GM19099 (cell line): ENCODE measurements around the gene NR1I2.

Experiments used
- POLR2A ChIP-seq: IDR thresholded peaks from 3 replicates; pipeline ENCODE4 v1.6.1; 2011; ENCODE audit warnings: low read depth; ENCODE audit not compliant: insufficient read length; ENCODE audit errors: extremely low read depth

NR1I2 gene

DNA sequence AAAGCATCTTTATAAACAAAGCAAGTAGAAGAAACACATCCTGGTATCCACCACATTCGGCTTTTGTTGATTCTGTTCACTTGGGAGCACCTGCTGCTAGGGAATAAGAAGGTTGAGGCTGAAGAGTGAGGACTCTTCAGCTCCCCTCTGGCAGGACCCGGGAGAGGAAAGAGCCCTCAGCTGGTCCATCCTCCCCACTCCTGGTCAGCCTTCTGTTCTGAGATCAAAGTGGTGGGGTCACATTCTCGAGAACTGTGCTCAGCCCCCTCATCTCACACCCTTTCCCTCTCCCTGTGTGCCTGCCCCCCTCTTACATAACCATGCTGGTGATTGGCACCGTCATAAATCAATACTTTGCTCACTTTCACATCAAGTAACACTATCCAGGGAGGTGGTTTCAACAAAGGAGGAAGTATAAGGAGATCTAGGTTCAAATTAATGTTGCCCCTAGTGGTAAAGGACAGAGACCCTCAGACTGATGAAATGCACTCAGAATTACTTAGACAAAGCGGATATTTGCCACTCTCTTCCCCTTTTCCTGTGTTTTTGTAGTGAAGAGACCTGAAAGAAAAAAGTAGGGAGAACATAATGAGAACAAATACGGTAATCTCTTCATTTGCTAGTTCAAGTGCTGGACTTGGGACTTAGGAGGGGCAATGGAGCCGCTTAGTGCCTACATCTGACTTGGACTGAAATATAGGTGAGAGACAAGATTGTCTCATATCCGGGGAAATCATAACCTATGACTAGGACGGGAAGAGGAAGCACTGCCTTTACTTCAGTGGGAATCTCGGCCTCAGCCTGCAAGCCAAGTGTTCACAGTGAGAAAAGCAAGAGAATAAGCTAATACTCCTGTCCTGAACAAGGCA lies at the start of gene NR1I2:
Gene NR1I2 (plus strand): TSS at position 772 of the 869 bp plus-strand sequence.
- TF ChIP-seq POLR2A, result no peak

DNA sequence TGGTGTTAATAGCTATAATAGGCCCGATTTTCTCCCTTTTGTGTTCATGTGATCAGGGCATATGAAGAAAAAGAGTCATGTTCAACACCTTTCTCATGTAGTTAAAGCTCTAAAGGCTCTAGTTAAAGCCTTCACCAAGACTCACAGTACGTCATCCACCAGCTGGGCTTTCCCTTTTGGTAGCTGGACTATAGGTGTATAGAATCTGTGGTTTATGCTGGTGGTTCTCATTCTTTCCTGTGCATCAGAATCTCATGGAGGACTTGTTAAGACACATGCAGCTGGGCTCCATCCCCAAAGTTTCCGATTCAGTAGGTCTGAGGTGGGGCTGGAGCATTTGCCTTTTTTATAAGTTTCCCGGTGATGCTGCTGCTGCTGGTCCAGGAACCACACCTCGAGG lies 48.1 kb upstream of the NR1I2 start:
- TF ChIP-seq POLR2A, result no peak

DNA sequence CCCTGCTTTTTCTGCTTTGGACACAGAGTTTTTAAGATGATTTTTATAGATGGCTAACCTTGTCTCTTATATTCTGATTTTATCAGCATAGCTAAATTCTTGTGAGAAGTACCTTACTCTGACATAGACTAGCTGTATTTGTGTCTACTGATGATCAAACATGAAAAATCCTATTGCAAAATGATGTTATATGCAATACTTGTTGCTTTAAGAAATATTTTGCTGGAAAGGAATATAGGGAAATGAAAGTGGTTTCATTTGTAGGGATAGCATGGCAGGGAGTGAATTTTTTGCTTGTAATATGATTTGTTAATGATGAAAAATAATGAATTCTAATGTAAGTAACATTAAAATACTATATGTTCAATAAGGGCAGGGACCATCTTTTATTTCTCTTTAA lies 43.2 kb upstream of the NR1I2 start:
- TF ChIP-seq POLR2A, result no peak

DNA sequence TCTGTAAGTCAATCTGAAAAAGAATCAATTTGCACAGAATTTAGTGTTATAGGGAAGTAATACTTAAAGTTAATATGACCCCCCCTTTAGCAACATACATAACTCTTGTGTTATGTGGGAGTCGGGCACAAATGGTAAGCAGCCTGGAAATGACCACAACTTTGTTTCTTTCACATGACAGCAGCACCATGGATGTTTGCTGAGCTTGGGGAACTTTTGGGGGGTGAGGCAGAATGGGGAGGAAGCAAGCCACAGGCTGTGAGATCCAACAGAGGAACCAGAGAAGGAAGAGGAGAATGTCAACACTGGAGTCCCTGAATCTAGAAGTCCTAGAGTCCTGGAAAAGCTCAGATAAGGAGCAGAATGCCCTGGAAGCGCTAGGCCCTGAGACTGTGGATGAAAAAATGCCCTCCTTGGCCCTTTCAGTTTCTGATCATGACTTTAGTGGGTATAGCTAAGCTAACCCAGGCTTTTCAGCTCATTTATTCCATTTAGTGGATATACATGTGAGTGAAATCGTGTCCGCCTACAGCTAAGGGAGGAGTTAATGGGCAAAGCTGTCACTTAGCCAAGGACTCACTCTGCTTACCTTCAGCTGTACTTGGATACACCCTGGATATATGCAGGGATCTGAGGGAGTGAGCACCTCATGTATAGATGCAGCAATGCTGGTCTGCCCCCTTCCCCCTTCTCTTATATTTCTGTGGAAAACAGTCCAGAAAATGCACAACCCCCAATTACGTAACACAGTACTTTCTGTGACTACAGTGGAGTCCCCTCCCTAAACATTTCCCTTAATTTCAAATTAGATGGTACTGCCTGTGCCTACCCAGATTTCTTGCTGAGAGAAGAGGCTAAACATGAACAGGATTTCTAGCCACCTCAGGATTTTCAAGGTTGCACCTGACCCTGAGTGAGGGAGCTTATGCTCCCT lies 40.0 kb upstream of the NR1I2 start:
- TF ChIP-seq POLR2A, result no peak

DNA sequence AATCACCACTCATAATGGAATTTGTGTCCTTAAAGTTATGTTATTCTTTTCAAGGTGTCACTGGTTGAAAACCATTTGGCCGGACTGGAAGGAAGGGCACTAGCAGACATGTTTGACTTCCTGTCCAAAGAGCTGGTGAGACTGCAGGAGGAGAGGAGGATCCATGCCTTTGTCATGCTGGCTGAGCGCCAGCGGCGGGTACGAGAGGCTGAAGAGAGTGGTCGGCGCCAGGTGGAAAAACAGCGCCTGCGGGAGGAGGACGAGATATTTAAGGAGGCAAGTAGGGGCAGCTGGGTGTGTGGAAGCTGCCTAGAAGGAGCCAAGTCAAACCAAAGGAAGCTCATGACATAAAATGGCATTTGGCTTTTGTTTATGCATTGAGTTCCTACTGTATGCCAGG lies 38.0 kb upstream of the NR1I2 start:
- no peak for TF ChIP-seq POLR2A

DNA sequence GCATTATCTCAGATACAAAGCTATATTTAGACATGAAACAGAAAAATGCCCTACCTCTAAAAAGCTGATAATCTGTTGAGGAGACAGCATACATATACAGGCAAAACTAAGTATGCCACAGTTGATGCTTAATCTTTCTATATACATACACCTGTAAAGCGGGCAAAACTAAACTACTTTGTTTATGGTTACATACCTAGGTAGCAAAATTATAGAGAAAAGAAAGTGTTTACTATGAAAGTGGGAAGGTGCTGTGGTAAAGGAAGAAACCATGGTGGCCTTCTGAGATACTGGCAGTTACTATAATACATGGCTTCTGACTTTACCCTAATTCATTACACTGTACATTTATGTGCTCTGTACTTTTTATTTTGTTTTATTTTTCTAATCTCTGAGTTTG lies 36.0 kb upstream of the NR1I2 start:
- TF ChIP-seq POLR2A, result no peak

DNA sequence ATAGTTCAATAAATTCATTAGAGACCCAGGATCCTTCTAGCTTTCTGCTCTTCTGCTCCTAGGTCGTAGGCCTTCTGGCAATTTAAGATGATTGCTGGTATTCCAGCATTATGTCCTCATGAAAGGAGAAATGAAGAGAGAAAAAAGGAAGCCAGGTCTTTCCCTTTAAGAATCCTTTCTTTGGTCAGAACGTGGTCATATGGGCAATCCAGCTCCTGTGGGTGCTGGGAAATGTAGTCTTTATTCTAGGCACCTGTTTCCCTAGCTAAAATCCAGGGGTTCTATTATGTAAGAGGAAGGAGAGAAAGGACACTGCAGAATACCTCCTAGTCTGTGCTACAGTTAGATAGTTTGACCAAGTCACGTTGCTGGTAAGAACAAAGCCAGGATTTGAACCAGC lies 35.5 kb upstream of the NR1I2 start:
- TF ChIP-seq POLR2A, result no peak

DNA sequence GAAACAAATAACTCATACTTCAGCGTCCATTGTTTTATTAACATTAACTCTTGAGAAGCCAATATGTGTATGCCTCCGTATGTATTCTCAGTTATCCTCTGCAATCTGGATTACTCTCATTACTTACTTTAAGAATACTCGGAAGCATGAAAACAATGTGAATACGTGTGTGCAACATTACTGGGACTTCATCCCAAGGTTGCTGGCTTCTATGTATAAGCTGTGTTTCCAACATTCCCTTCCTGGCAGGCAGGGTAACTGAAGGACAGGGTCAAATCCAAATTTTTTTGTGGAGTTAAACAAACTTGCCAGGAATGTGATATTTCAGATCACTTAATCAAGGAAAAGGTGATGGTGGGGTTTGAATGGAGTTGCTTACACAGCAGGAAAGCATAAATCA lies 34.5 kb upstream of the NR1I2 start:
- TF ChIP-seq POLR2A, result no peak

DNA sequence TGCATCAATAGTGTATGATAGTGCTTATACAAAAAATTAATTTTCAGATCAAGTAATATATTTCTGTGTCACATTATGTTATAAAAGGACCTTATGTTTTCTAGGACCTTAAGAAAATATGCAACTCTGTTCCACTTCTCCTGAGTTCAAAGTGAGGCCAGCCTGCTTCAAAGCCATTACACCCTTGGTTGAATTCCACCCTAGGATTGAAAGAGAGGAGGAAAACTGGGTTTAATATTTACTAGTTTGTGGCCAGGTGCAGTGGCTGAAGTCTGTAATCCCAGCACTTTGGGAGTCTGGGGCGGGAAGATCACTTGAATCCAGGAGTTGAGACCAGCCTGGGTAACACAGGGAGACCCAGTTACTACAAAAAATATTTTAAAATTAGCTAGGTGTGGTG lies 32.9 kb upstream of the NR1I2 start:
- TF ChIP-seq POLR2A, result no peak

DNA sequence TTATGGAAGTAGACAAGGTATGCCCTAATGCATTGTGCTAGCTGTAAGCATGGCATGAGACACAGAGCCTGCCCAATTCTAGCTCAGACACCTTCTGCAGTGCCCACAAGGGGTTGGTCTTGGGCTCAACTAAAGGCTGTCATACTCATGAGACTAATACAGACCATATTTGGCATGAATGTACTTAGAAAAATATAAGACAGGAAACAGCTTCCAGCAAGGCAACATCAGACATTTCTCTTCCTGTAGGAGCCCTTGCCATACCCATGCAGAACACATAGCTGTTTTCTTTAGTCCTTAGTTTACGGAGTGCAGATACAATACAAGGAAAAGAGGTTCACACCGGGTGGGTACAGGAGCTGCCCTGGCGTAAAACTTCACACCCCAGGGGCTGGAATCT lies 30.5 kb upstream of the NR1I2 start:
- no peak for TF ChIP-seq POLR2A

DNA sequence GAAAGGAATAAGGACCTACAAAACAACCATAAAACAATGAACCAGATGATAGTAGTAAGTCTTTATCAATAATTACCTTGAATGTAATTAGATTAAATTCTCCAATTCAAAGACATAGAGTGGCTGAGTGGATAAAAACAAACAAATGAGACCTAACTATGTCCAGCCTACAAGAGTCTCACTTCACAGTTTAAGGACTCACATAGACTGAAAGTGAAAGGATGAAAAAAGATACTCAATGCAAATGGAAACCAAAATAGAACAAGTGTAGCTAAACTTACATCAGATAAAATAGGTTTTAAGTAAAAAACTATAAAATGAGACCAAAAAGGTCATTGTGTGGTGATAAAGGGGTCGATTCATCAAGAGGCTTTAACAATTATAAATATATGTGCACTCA lies 21.9 kb upstream of the NR1I2 start:
- no peak for TF ChIP-seq POLR2A

DNA sequence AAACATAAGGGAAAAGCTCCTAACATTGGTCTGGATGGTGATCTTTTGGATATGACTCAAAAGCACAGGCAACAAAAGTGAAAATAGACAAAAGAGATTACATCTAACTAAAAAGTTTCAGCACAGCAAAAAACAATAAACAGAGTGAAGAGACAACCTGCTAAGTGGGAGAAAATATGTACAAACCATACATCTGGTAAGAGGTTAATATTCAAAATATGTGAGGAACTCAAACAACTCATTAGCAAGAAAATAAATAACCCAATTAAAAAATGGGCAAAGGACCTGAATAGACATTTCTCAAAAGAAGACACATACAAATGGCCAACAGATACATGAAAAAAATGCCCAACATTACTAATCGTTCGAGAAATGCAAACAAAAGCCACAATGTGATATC lies 19.0 kb upstream of the NR1I2 start:
- TF ChIP-seq POLR2A, result no peak

DNA sequence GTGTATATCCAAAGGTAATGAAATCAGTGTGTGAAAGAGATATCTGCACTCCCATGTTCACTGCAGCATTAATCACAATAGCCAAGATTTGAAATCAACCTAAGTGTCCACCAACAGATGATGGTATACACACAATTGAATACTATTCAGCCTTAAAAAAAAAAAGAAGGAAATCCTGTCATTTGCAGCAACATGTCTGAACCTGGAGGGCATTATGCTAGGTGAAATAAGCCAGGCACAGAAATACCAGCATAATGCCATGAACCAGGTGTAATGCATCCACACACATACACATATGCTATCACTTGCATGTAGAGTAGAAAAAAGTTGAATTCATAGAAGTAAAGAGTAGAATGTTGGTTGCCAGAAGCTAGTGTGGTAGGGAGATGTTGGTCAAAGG lies 18.4 kb upstream of the NR1I2 start:
- TF ChIP-seq POLR2A, result no peak

DNA sequence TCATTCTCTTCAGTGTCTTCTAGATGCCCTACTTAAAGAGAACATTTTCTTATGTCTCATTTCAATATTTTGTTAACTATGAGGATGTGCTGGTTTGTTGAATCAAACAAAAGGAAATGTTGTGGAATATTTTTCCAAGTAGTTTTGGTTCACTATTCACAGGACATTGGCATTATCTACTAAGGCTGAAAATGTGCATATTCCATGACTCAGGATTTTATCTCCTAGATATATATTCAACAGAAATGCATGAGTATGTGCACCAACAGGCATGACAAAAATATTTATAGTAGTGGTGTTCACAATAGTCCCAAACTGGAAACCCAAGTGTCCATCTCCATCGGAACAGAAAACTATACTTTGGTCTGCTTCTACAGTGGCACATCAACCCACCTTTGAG lies 16.7 kb upstream of the NR1I2 start:
- no peak for TF ChIP-seq POLR2A

DNA sequence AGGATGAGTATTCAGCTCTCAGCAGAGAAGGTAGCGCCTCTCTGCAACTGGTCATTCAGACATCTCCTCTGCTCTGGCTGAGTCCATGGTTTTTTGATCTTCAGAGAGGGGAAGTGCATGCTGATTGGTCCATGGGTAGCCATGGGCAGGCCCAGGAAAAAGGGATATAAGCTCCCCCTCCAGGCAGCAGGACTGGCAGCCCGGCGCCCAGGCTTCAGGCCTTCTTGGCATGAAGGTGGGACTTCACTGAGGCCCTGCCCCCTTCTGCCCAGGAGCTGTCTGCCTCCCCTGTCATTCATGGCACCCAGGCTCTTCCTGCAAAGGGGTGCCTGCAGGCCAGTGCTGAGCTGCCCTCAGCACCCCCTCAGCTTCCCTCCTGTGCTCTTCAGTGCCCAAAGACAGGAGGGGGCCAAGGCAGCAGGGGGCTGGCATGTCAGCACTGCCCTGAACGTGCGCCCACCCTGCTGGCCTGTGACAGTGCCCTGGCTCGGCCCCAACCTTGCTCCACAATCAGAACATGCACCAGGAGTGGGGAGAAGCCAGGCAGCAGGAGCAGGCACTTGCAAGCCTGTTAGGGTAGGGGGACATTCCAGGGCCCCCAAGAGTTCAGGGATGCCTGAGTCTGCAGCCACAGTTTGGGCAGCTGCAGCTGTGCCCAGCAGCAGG lies 13.8 kb upstream of the NR1I2 start:
- no peak for TF ChIP-seq POLR2A
